MM.1S (cell line): ENCODE data around the gene CDCA5.

Experiments
- EZH2 ChIP-seq: fragments of 300-600 bp; sonication (generic); optimal IDR thresholded peaks from 2 replicates; pipeline ENCODE3; 2017; ENCODE audit warnings: low read depth, mild to moderate bottlenecking, antibody characterized with exemption, low read length, mixed read lengths
- TF ChIP-seq, protein P1 (sequence below): fragments of 300-600 bp; sonication (generic); IDR thresholded peaks from 2 replicates; pipeline ENCODE4 v1.5.1; 2016; ENCODE audit warnings: antibody characterized with exemption, low read length, mixed read lengths

- TF ChIP-seq, protein P1, sequence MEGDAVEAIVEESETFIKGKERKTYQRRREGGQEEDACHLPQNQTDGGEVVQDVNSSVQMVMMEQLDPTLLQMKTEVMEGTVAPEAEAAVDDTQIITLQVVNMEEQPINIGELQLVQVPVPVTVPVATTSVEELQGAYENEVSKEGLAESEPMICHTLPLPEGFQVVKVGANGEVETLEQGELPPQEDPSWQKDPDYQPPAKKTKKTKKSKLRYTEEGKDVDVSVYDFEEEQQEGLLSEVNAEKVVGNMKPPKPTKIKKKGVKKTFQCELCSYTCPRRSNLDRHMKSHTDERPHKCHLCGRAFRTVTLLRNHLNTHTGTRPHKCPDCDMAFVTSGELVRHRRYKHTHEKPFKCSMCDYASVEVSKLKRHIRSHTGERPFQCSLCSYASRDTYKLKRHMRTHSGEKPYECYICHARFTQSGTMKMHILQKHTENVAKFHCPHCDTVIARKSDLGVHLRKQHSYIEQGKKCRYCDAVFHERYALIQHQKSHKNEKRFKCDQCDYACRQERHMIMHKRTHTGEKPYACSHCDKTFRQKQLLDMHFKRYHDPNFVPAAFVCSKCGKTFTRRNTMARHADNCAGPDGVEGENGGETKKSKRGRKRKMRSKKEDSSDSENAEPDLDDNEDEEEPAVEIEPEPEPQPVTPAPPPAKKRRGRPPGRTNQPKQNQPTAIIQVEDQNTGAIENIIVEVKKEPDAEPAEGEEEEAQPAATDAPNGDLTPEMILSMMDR, result no peak
- TF ChIP-seq EZH2, result no peak
Measured at GRCh38 chr11:65115361-65116082, 31.7 kb upstream of the CDCA5 start.
